Measurements from ENCODE around the gene NBEAL2. TPM values are rescaled to one million over a fixed set of nuclear protein-coding genes. Genes with fewer than 3 reads are reported as not detected.

NBEAL2 gene
- total and polyA plus RNA-seq, 2 of the 8 experiments (the other 6 are each of a cell fraction or from before 2014, with no cell fraction given), result 27.3 to 46.9 TPM

DNA sequence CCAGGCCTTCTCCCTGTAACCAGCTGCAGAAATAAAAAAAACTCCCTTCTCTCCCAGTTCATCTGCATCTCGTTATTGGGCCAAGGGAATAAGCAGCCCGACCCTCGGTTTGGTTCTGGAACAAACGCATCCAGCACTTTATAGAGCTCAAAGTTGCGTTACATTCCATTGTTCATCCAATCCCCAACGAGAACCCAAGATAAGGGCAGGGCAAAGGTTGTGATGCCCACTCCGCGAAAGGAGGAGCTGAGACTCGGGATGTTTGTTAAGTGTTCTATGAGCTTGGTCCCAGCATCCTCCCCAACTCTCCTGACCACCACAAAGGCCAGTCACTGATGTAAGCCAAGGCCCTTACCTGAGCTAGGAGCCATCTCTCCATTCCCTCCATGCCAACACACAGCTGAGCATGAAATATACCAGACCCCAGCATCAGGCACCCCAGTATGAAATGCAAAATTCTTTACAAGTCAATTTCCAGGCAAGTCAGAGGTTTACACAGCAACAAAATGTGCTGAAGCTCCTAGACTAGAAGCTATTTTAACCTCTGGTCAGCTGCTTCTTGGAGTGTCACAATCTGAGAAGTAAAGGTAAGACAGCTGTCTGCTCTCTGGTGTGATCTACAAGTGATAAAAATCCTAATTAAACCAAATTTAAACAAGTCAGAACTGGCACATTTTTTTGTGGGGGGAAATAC lies 20.9 kb upstream of the NBEAL2 start:
- H3K56ac ChIP-seq (replicated peaks; ENCODE audit: insufficient read length, low read depth, low read length), result no peak overlapping the region
- WGBS, 2 experiments (ENCODE audit: extremely low coverage in 1 of 2, insufficient coverage in 1 of 2, insufficient read length in 1 of 2, insufficient replicate concordance in 2 of 2, low coverage in 1 of 2, low lambda C conversion rate in 2 of 2, missing lambda C conversion rate in 1 of 2), result 92% methylated on average over 9 of the region's 9 CpGs; no CpG with 5 or more reads in 1 of the 2 experiments
- no peaks in the 10 kb centered on the region for H3K27me3 ChIP-seq (replicated peaks in 1 of 4; ENCODE audit: control insufficient read depth in 3 of 4, extremely low read depth in 1 of 4, insufficient read depth in 3 of 4, low read length in 3 of 4)
- H3K9ac ChIP-seq (replicated peaks in 1 of 4; ENCODE audit: extremely low read depth in 1 of 4, low read depth in 3 of 4, low read length in 3 of 4), result no peak overlapping the region
- H2BK15ac ChIP-seq (ENCODE audit: low read length), result no peak overlapping the region
- no peak overlapping the region for H3K18ac ChIP-seq (ENCODE audit: extremely low read depth, low read length)
- FAIRE-seq, result no peak
- no peak overlapping the region for H3K23ac ChIP-seq (ENCODE audit: insufficient read length)
- peaks cover 3 to 10% (median 5%) of the 10 kb centered on the region in 4 experiments; a peak in 5 of 7 replicates for H3K4me1 ChIP-seq (replicated peaks in 1 of 4; ENCODE audit: control insufficient read depth in 3 of 4, insufficient read depth in 4 of 4, low read length in 3 of 4)
- ChIA-PET CTCF (ENCODE audit: partially characterized antibody) (interaction anchor here (0.6 to 2.6 kb wide), 17 partner anchors 9 to 364 kb away, joined by 3 to 9 read pairs (median 4); no protein-coding TSS in a partner anchor), POLR2A (ENCODE audit: partially characterized antibody) (interaction anchor here (0.7 to 2.6 kb wide), 5 partner anchors 10 to 54 kb away, joined by 3 to 12 read pairs (median 4); partner anchors contain the start of genes CCDC12 and NBEAL2)
- H2AFZ ChIP-seq (ENCODE audit: low read length), result no peak overlapping the region
- peak overlapping the region; percentile 39; the same call in 1 of the 2 replicates for H2BK12ac ChIP-seq (ENCODE audit: low read depth, low read length)
- H2AK5ac ChIP-seq (ENCODE audit: low read depth, low read length), result no peak overlapping the region
- no peak overlapping the region for H4K8ac ChIP-seq (ENCODE audit: extremely low read depth, insufficient read depth, low read length)
- H3K9me3 ChIP-seq (ENCODE audit: insufficient read depth in 2 of 2, low read depth in 1 of 2, low read length in 1 of 2), result peaks cover 0 to 6% of the 10 kb centered on the region in 2 experiments; a peak in 1 of 4 replicates
- H3K4me2 ChIP-seq (ENCODE audit: insufficient read depth in 1 of 2, low read depth in 2 of 2, low read length in 2 of 2), result no peak overlapping the region
- H4K5ac ChIP-seq (ENCODE audit: insufficient read length, low read depth, low read length), result no peak overlapping the region
- no peak overlapping the region for H3K27ac ChIP-seq (ENCODE audit: low read depth, low read length)
- H3K4me3 ChIP-seq (ENCODE audit: extremely low read depth in 1 of 4, insufficient read depth in 2 of 4, low read depth in 3 of 4, low read length in 4 of 4), result no peak overlapping the region
- peaks cover 4% of the 10 kb centered on the region; the same call in 1 of the 2 replicates for H3K23me2 ChIP-seq (ENCODE audit: low read depth, low read length)
- H2BK5ac ChIP-seq (ENCODE audit: low read depth, low read length), result no peak overlapping the region
- H4K91ac ChIP-seq (replicated peaks; ENCODE audit: insufficient read length, low read length), result no peak overlapping the region
- peaks cover 23 to 42% of the 10 kb centered on the region in 2 experiments for H4K20me1 ChIP-seq (replicated peaks in 1 of 2; ENCODE audit: control insufficient read depth in 1 of 2, insufficient read depth in 2 of 2, low read length in 2 of 2)
- no peak overlapping the region for H2BK20ac ChIP-seq (ENCODE audit: low read length)
- no peak overlapping the region for H3K14ac ChIP-seq (ENCODE audit: insufficient read length)
- H3K36me3 ChIP-seq (ENCODE audit: control insufficient read depth in 2 of 4, insufficient read depth in 4 of 4, low read length in 3 of 4), result peaks cover 0 to 4% (median 0%) of the 10 kb centered on the region in 4 experiments; a peak in 1 of 8 replicates
- no peak for DNase-seq (ENCODE audit: low read depth in 1 of 2, low spot score in 2 of 2)
- no peak overlapping the region for H2BK120ac ChIP-seq (replicated peaks; ENCODE audit: low read depth, low read length)
- H3K79me1 ChIP-seq (ENCODE audit: low read depth, low read length), result peaks cover 52% of the 10 kb centered on the region
- H3K4ac ChIP-seq (replicated peaks; ENCODE audit: insufficient read length, low read depth, low read length), result no peak overlapping the region
- peaks cover 38 to 92% of the 10 kb centered on the region in 2 experiments for H3K79me2 ChIP-seq (ENCODE audit: control insufficient read depth in 1 of 2, insufficient read depth in 2 of 2, low read length in 2 of 2)
- TF ChIP-seq, protein P1, sequence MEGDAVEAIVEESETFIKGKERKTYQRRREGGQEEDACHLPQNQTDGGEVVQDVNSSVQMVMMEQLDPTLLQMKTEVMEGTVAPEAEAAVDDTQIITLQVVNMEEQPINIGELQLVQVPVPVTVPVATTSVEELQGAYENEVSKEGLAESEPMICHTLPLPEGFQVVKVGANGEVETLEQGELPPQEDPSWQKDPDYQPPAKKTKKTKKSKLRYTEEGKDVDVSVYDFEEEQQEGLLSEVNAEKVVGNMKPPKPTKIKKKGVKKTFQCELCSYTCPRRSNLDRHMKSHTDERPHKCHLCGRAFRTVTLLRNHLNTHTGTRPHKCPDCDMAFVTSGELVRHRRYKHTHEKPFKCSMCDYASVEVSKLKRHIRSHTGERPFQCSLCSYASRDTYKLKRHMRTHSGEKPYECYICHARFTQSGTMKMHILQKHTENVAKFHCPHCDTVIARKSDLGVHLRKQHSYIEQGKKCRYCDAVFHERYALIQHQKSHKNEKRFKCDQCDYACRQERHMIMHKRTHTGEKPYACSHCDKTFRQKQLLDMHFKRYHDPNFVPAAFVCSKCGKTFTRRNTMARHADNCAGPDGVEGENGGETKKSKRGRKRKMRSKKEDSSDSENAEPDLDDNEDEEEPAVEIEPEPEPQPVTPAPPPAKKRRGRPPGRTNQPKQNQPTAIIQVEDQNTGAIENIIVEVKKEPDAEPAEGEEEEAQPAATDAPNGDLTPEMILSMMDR (IDR thresholded peaks at IDR 0.05; ENCODE audit: control extremely low read depth in 1 of 3, insufficient read depth in 1 of 3, low read depth in 1 of 3, low read length in 3 of 3), result no peak
- TF ChIP-seq ASH2L (IDR thresholded peaks at IDR 0.05; ENCODE audit: low read length) (no peak), TBP (IDR thresholded peaks at IDR 0.05; ENCODE audit: low read depth, low read length) (no peak), YY1 (IDR thresholded peaks at IDR 0.05; ENCODE audit: low read depth, low read length) (no peak), CBX5 (IDR thresholded peaks at IDR 0.05; ENCODE audit: low read depth, low read length) (no peak), GABPA (IDR thresholded peaks at IDR 0.05; ENCODE audit: borderline replicate concordance, insufficient read depth, low read length) (no peak), TAF7 (optimal IDR thresholded peaks at IDR 0.05; ENCODE audit: borderline replicate concordance, low read depth, low read length) (no peak), BCL11A (IDR thresholded peaks at IDR 0.05; ENCODE audit: low read depth in 2 of 2, low read length in 2 of 2) (no peak), JUN (IDR thresholded peaks at IDR 0.05; ENCODE audit: low read depth, low read length) (no peak), NRF1 (IDR thresholded peaks at IDR 0.05; ENCODE audit: low read depth, low read length) (no peak)
